Body of pancreas (tissue), 4 donors: ENCODE data around the gene UGT1A1. TPM values are rescaled to one million over a fixed set of nuclear protein-coding genes. Genes with fewer than 3 reads are reported as not detected.

ENCODE experiments used
- ATAC-seq: fragments of 150-250 bp; one replicate; pipeline ENCODE4 v1.9.1; 2016
- DNase-seq, 4 donors: peaks; one replicate each; pipeline ENCODE4 v3.0.0-alpha.2; 2019
- H3K27ac ChIP-seq, 4 donors: fragments of 200-600 bp; sonication (generic); 1 replicate in 3 of 4; 2 replicates in 1 of 4; pipeline versions ENCODE4 v1.5.1 to v1.6.1; 2016 to 2019; ENCODE audit warnings: mild to moderate bottlenecking in 1 of 4, mixed read lengths in 1 of 4, moderate library complexity in 1 of 4
- H3K27me3 ChIP-seq, 2 donors: fragments of 200-600 bp; sonication (generic); one replicate each; pipeline ENCODE4 v1.6.0; 2016; ENCODE audit warnings: mild to moderate bottlenecking in 1 of 2
- H3K36me3 ChIP-seq, 2 donors: fragments of 200-600 bp; sonication (generic); replicated peaks in 1 of 2; 2 replicates each; pipeline ENCODE4 v1.5.1; 2016; ENCODE audit warnings: low read depth in 2 of 2; ENCODE audit not compliant: insufficient read depth in 1 of 2
- H3K4me1 ChIP-seq: fragments of 200-600 bp; sonication (generic); one replicate; pipeline ENCODE4 v1.6.0; 2016
- H3K4me3 ChIP-seq, 2 donors: fragments of 200-600 bp; sonication (generic); 1 replicate in 1 of 2; 2 replicates in 1 of 2; pipeline ENCODE4 v1.5.1; 2016 to 2019
- H3K9me3 ChIP-seq, 3 donors: fragments of 200-600 bp; sonication (generic); 1 replicate in 2 of 3; 2 replicates in 1 of 3; pipeline ENCODE4 v1.5.1; 2016
- CTCF ChIP-seq, 7 experiments: fragments of 450-650 bp in 4 of 7; fragments of 200-600 bp in 3 of 7; sonication (generic) in 3 of 7; IDR thresholded peaks; one replicate each; pipeline ENCODE4 v1.5.1; 2016 to 2019; ENCODE audit warnings: antibody characterized with exemption in 7 of 7
- POLR2A ChIP-seq, 3 donors: fragments of 450-650 bp; IDR thresholded peaks; one replicate each; pipeline ENCODE4 v1.6.1; 2016; ENCODE audit warnings: antibody characterized with exemption in 3 of 3, mild to moderate bottlenecking in 2 of 3
- WGBS, 2 donors: methylation state at CpG; one replicate each; pipeline ENCODE4 v1.1.5; 2017; 5-methylcytosine and 5-hydroxymethylcytosine counted together
- intact Hi-C: fragments of 100-400 bp; cut with DNase I; formaldehyde crosslinking; loops from one replicate; pipeline ENCODE4 v1.15.1; 2023
- total RNA-seq, 2 donors: library from RNA; depleted of rRNA; stranded (reverse); fragments of >200 nt; gene quantifications; one replicate each; pipeline ENCODE4 v1.1.0, GENCODE V29; 2016

Gene UGT1A1
- total RNA-seq, 2 donors from 2014 or later, result not detected

- intact Hi-C loops, result no loop called here
- DNase-seq, result peak in 2 of 4 donors; percentile 2
- H3K27ac ChIP-seq, result no peak overlapping the region
- H3K36me3 ChIP-seq, result no peaks in the 10 kb centered on the region
- no peak for TF ChIP-seq POLR2A (IDR thresholded peaks at IDR 0.05)
- no peak for TF ChIP-seq CTCF (IDR thresholded peaks at IDR 0.05)
- no peaks in the 10 kb centered on the region for H3K9me3 ChIP-seq
- H3K4me3 ChIP-seq, result no peak overlapping the region
- 87 to 88% methylated on average over 4 of the region's 4 CpGs for WGBS, 2 donors
- no peaks in the 10 kb centered on the region for H3K27me3 ChIP-seq
- ATAC-seq, result no peak
- H3K4me1 ChIP-seq, result no peaks in the 10 kb centered on the region
These were observed 56.7 kb downstream of the UGT1A1 start for GRCh38 chr2:233816771-233817170.

- DNase-seq, result peak in 1 of 4 donors; percentile 4
- 71 to 75% methylated on average over 3 of the region's 3 CpGs for WGBS, 2 donors
- no peaks in the 10 kb centered on the region for H3K9me3 ChIP-seq
- H3K4me3 ChIP-seq, result no peak overlapping the region
- no peak for TF ChIP-seq POLR2A (IDR thresholded peaks at IDR 0.05)
- TF ChIP-seq CTCF (IDR thresholded peaks at IDR 0.05), result no peak
- H3K36me3 ChIP-seq, result no peaks in the 10 kb centered on the region
- no peaks in the 10 kb centered on the region for H3K27me3 ChIP-seq
- ATAC-seq, result no peak
- H3K27ac ChIP-seq, result no peak overlapping the region
- intact Hi-C loops, result no loop called here
- H3K4me1 ChIP-seq, result no peaks in the 10 kb centered on the region
These were observed 57.4 kb downstream of the UGT1A1 start for GRCh38 chr2:233817361-233817911.

- no peaks in the 10 kb centered on the region for H3K36me3 ChIP-seq
- ATAC-seq, result no peak
- no peak for TF ChIP-seq POLR2A (IDR thresholded peaks at IDR 0.05)
- TF ChIP-seq CTCF (IDR thresholded peaks at IDR 0.05), result no peak
- 78 to 95% methylated on average over 4 to 10 of the region's 11 CpGs for WGBS, 2 donors
- no peaks in the 10 kb centered on the region for H3K9me3 ChIP-seq
- no peaks in the 10 kb centered on the region for H3K27me3 ChIP-seq
- H3K4me1 ChIP-seq, result no peaks in the 10 kb centered on the region
- H3K27ac ChIP-seq, result no peak overlapping the region
- peak in 2 of 4 donors; percentile 2 to 3 for DNase-seq
- no peak overlapping the region for H3K4me3 ChIP-seq
- intact Hi-C loops, result no loop called here
These were observed 58.0 kb downstream of the UGT1A1 start for GRCh38 chr2:233817995-233818638.

GRCh38 chr2:233818639-233819621 is 58.9 kb downstream of the UGT1A1 start:
- Histone ChIP-seq H3K36me3 (no peaks in the 10 kb centered on the region), H3K27ac (no peak overlapping the region), H3K27me3 (no peaks in the 10 kb centered on the region), H3K4me3 (no peak overlapping the region), H3K9me3 (no peaks in the 10 kb centered on the region), H3K4me1 (no peaks in the 10 kb centered on the region)
- no peak for ATAC-seq
- WGBS, 2 donors, result 62 to 66% methylated on average over 10 to 17 of the region's 17 CpGs
- intact Hi-C loops, result no loop called here
- peak in 1 of 4 donors; percentile 5 for DNase-seq
- TF ChIP-seq POLR2A (IDR thresholded peaks at IDR 0.05) (no peak), CTCF (IDR thresholded peaks at IDR 0.05) (no peak)
